ENCODE results near the gene AUTS2.

The AUTS2 gene

DNA sequence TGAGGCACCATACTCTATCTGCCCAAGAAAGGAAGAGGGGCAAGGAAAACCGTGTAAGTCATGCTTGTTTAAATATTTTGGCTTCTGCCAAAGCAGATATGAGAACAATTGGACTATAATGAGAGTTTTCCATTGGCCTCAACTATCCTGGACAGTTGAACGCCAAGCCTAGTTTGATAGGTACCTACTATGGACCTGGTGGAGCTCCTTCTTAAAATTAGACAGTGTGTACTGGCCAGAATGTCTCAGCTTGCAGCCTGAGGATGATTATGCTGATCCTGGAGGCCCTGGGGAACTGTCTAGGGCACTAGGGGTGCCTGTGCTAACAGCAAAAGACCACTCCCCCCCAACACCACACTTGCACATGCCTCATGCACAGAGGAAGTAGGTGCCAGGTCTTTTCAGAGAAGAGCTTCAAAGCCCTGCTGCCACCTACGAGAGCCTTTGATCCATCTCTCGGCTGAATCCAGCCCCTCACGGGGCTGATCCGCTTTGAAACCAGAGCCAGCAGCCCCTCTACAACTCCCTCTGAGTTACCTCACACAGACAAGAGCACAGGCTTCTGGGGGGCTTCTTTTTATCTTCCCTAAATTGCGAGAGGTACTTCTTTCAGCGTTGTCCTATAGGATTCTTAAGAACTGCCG, 1059.8 kb downstream of the AUTS2 start:
- DNase-seq (ENCODE audit: low read depth), result no peak

GRCh38 chr7:70659263-70659662, 1061.0 kb downstream of the AUTS2 start:
- DNase-seq (ENCODE audit: low read depth), result no peak

GRCh38 chr7:70660154-70660818, 1062.0 kb downstream of the AUTS2 start:
- no peak for DNase-seq (ENCODE audit: low read depth)

GRCh38 chr7:70660819-70661191, 1062.5 kb downstream of the AUTS2 start:
- no peak for DNase-seq (ENCODE audit: low read depth)

DNA sequence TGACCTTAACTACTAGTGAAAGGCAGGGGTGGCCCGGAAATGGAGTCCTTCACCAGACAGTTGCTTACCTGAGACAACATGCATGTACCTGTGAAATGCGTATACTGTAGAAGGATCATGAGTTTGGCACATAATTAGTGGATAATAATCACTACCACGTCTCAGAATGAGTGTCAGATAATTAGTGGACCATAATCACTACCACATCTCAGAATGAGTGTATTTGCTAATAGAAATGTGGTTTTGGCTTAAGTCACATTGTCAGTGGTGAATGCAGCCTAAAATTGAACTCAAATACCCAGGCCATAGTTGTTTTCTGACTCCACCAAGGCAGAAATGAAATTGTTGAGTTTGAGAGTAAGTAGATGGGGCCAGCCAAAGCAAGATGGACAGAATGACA, 1065.4 kb downstream of the AUTS2 start:
- DNase-seq (ENCODE audit: low read depth), result no peak

DNA sequence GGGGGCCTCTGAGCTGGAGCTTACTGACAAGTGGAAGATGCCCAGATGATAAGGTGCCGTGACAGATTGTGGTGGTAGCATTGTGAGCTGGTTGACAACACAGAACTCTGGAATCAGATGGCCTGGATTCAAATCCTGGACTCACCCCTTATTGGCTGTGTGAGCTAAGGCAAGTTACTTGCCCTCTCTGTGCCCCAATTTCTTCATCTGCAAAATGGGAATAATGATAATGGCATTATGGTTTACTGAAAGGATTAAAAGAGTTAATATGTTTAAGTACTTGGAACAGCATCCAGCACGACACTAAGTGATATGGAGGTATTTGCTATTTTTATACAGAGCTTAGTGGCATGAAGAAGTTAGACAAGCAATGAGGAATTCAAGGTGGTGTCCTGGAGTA, 1067.7 kb downstream of the AUTS2 start:
- DNase-seq (ENCODE audit: low read depth), result no peak

- no peak for DNase-seq (ENCODE audit: low read depth)
These were observed 1069.1 kb downstream of the AUTS2 start for GRCh38 chr7:70667406-70667805.

- no peak for DNase-seq (ENCODE audit: low read depth)
These were observed 1070.5 kb downstream of the AUTS2 start for GRCh38 chr7:70668606-70669358.

DNA sequence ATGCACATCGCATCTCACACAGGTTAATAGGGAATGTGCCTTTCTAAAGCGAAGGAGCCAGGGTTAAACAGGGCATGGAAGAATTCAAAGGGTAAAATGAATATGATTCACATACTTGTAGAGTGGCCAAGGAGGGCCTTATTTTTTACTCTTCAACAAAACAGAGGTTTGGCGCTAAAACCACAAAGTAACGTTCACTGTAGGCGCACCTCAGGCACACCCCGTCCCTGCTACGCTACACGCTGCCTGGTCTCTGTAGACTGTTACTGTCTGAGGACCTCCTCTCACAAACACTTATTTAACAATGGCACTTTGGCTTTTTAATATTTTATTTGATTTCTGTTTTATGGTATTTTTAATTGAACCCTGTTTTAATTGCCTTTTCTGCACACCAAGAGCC, 1071.6 kb downstream of the AUTS2 start:
- no peak for DNase-seq (ENCODE audit: low read depth)

DNA sequence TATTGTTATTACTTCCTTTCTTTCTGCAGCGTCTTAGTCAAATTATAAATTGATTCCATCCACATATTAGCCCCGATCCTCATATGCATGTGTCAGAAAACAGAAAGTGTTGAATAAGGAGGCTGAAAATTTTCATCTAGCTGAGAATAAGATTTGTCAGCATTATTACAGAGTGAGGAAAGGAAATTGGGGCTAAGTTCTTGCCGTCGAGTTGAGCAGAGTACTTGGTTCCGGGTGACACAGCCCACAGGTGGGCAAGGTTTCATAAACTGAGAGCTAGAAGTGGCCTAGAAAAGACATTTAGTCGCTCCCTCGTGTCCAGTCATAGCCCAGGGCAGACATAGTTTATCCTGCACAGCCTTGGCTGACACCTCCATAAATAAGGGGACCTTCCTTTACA, 1072.0 kb downstream of the AUTS2 start:
- DNase-seq (ENCODE audit: low read depth), result no peak

GRCh38 chr7:70673778-70674570, 1075.7 kb downstream of the AUTS2 start:
- no peak for DNase-seq (ENCODE audit: low read depth)

DNA sequence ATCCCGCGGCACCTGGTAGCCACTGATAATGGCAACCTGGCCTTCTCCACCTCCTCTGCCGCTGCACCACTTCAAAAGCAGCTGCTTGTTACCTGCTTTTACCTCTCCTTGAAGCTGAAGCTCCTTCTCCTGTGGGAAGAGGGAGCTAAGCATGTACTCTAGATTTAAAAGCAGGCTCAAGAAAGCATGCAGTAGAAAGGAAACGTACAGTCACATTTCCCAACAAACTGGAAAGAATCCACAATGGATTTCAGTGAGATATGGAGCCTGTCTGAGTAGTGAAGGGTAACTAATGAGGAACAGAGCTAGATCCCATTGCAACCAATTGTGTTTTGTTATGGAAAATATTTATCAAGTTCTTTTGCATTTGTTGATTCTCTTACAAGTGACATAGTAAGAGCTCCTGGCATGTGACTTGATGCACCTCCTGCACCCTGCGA, 1076.3 kb downstream of the AUTS2 start:
- DNase-seq (ENCODE audit: low read depth), result no peak

GRCh38 chr7:70676243-70676642, 1078.0 kb downstream of the AUTS2 start:
- no peak for DNase-seq (ENCODE audit: low read depth)

GRCh38 chr7:70678621-70679251, 1080.5 kb downstream of the AUTS2 start:
- no peak for DNase-seq (ENCODE audit: low read depth)

GRCh38 chr7:70679661-70680060, 1081.4 kb downstream of the AUTS2 start:
- no peak for DNase-seq (ENCODE audit: low read depth)

DNA sequence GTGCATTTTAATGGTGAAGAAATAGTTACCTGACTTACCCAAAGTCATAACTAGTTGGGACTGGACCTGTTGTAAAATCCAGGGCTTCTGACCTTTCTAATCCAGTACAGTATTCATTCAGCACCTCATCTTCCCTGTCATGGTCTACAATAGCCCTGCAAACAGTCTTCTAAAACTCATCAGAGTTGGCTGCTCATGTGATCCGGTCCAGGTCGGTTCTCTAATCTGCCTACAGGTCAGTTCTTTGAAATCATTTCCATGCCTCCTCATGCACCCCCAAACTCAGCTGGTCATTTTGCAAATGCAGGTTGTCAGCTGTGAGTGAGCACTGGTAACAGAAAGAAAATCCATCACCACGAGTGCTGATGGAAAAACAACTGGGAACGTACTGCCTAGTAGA, 1082.0 kb downstream of the AUTS2 start:
- DNase-seq (ENCODE audit: low read depth), result no peak

- no peak for DNase-seq (ENCODE audit: low read depth)
These were observed 1082.6 kb downstream of the AUTS2 start for GRCh38 chr7:70680743-70681468.

GRCh38 chr7:70681469-70682350, 1083.4 kb downstream of the AUTS2 start:
- no peak for DNase-seq (ENCODE audit: low read depth)

DNA sequence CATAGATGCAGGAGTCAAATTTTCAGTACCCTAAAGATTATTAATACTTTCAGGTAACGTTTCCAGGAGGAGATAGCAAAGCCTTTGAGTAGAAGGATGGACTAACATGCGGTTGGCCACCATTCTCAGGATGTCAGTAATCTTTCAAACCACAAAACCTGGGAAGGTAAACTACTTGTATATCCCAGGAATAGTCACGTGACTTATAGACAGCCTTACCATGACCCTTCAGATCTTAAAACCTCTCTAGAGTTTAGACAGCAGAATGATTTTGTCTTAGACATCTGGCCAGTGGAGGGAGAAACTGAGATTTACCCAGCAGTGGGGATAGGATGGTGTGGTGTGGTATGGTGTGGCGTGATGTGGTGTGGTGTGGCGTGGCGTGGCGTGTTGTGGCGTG, 1085.9 kb downstream of the AUTS2 start:
- no peak for DNase-seq (ENCODE audit: low read depth)

DNA sequence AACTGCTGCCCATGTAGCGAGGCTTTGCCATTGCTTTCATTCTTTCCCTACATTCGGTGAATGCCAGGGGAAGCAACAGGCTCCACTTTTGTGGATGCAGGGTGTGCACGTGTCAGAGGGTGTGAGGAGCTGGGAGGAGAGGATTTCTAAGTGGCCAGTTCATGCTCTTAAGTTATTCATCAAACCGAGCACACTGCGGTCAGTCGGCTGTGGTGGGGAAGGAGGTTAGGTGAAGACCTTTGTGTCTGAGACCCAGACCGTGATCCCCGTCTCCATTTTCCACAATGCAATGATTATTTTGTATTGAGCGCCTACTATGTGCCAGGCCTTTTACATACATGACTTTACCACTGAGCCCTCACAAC, 1095.0 kb downstream of the AUTS2 start:
- DNase-seq (ENCODE audit: low read depth), result no peak
